Measurements from ENCODE around the gene PEG3. TPM values are rescaled to one million over a fixed set of nuclear protein-coding genes. Genes with fewer than 3 reads are reported as not detected.

Gene PEG3
- total and polyA plus RNA-seq, 10 of the 15 experiments (the other 5 are each of a cell fraction or from before 2014, with no cell fraction given): 0.03 to 0.33 TPM; not detected in 8

- TF ChIP-seq NR2C1 (IDR thresholded peaks at IDR 0.05): no peak
Measured at GRCh38 chr19:56840451-56841192, at the start of gene PEG3, which contains the start of gene ZIM2 (continued).

GRCh38 chr19:56885173-56885985, 44.9 kb upstream of the PEG3 start:
- intact Hi-C loops (cut with micrococcal nuclease; ENCODE audit: unreplicated experiment): no loop called here
- H2AFZ ChIP-seq (ENCODE audit: control insufficient read depth, low read depth, low read length): no peak overlapping the region
- BruUV-seq (replicated peaks): no TSS peak
- RAD21 ChIA-PET (ENCODE audit: unreplicated experiment): no interaction called here
- H3K27me3 ChIP-seq (replicated peaks in 1 of 2; ENCODE audit: control insufficient read depth in 2 of 2, insufficient read depth in 2 of 2, low read length in 1 of 2): no peaks in the 10 kb centered on the region
- no peak for DNase-seq (ENCODE audit: low read depth, low spot score)
- H3K9ac ChIP-seq (ENCODE audit: control insufficient read depth, insufficient read depth, low read length): no peak overlapping the region
- WGBS (ENCODE audit: insufficient coverage, insufficient replicate concordance, low lambda C conversion rate, missing lambda C conversion rate): 19% methylated on average over 14 of the region's 14 CpGs
- H3K79me2 ChIP-seq (ENCODE audit: control insufficient read depth, insufficient read depth, low read length): no peaks in the 10 kb centered on the region
- H3K4me1 ChIP-seq (ENCODE audit: control insufficient read depth, insufficient read depth, low read length): no peaks in the 10 kb centered on the region
- CTCF ChIA-PET: no interaction called here
- ATAC-seq: no peak
- no peak overlapping the region for H3K27ac ChIP-seq (ENCODE audit: control insufficient read depth, insufficient read depth)
- TF ChIP-seq NFXL1 (IDR thresholded peaks at IDR 0.05; ENCODE audit: borderline replicate concordance) (no peak), KLF5 (IDR thresholded peaks at IDR 0.05; ENCODE audit: partially characterized antibody) (no peak), USF1 (IDR thresholded peaks at IDR 0.05; ENCODE audit: borderline replicate concordance, extremely low read length, insufficient read depth, low read depth, low read length) (no peak), HDAC2 (IDR thresholded peaks at IDR 0.05) (no peak), FOXM1 (IDR thresholded peaks at IDR 0.05; ENCODE audit: low read depth, low read length) (no peak), RB1 (IDR thresholded peaks at IDR 0.05; ENCODE audit: borderline replicate concordance) (no peak), IKZF1 (conservative IDR thresholded peaks at IDR 0.05) (no peak), HSF1 (IDR thresholded peaks at IDR 0.05; ENCODE audit: low read depth, low read length) (no peak), PAX8 (IDR thresholded peaks at IDR 0.05) (no peak), EP300 (IDR thresholded peaks at IDR 0.05; ENCODE audit: borderline replicate concordance in 1 of 2, control insufficient read depth in 1 of 2, low read depth in 2 of 2, low read length in 2 of 2) (no peak)
- H3K4me3 ChIP-seq: no peak overlapping the region
- SMC1A ChIA-PET (ENCODE audit: uncharacterized antibody, unreplicated experiment): no interaction called here
- H4K20me1 ChIP-seq (ENCODE audit: control insufficient read depth, insufficient read depth): no peaks in the 10 kb centered on the region
- H3K9me3 ChIP-seq (replicated peaks; ENCODE audit: control insufficient read depth, insufficient read depth, low read length): peaks cover 4% of the 10 kb centered on the region; the same call in 2 of the 3 replicates
- FAIRE-seq: no peak
- H3K36me3 ChIP-seq (ENCODE audit: control insufficient read depth in 2 of 2, insufficient read depth in 2 of 2, low read length in 1 of 2): no peaks in the 10 kb centered on the region
- POLR2A ChIA-PET: no interaction called here
- H3K4me2 ChIP-seq (ENCODE audit: control insufficient read depth, insufficient read depth): no peak overlapping the region
- in situ Hi-C loops (cut with MboI): no loop called here
